IMR-90 (cell line): Measurements from ENCODE around the gene COLGALT1. TPM values are rescaled to one million over a fixed set of nuclear protein-coding genes. Genes with fewer than 3 reads are reported as not detected.

ENCODE experiments used
- ATAC-seq: fragments of 200-7000 bp; cut with Tn5 transposase; 2 replicates; pipeline ENCODE4 v1.9.1; 2020; ENCODE audit warnings: low read depth, mild to moderate bottlenecking, moderate library complexity
- BruUV-seq: library from RNA; stranded (reverse); fragments of 400-500 nt; replicated peaks from 2 replicates; lab custom pipeline; 2021; lab: Mats Ljungman, UMichigan
- CTCF ChIA-PET: fragments of 300-600 bp; formaldehyde crosslinking; extraction: SDS; loops from one replicate; lab custom pipeline; 2021; ENCODE audit warnings: antibody characterized with exemption; lab: Yijun Ruan, JAX
- POLR2A ChIA-PET: fragments of 300-600 bp; sonication (Branson Sonifier 250); formaldehyde crosslinking; loops from one replicate; lab custom pipeline; 2022; ENCODE audit warnings: antibody characterized with exemption; ENCODE audit not compliant: unreplicated experiment; lab: Charles Lee
- DNase-seq: peaks from one replicate; pipeline ENCODE4 v3.0.0; 2013
- H2AFZ ChIP-seq: replicated peaks from 2 replicates; pipeline ENCODE3; 2013; ENCODE audit warnings: low read length, mild to moderate bottlenecking; ENCODE audit not compliant: poor library complexity
- H2AK5ac ChIP-seq: 2 replicates; pipeline ENCODE4 v1.6.1; 2013; ENCODE audit warnings: low read depth, low read length, inconsistent platforms
- H2AK9ac ChIP-seq: replicated peaks from 2 replicates; pipeline ENCODE3; 2013; ENCODE audit warnings: mild to moderate bottlenecking, low read depth, low read length, moderate library complexity; ENCODE audit not compliant: poor library complexity
- H2BK120ac ChIP-seq: 2 replicates; pipeline ENCODE4 v1.6.1; 2013; ENCODE audit warnings: low read depth, low read length, inconsistent platforms
- H2BK15ac ChIP-seq: 3 replicates; pipeline ENCODE4 v1.6.1; 2013; ENCODE audit warnings: low read depth, low read length, inconsistent platforms
- H2BK20ac ChIP-seq: 2 replicates; pipeline ENCODE4 v1.6.1; 2013; ENCODE audit warnings: low read depth, mild to moderate bottlenecking, inconsistent platforms, low read length, moderate library complexity
- H2BK5ac ChIP-seq: 2 replicates; pipeline ENCODE4 v1.6.1; 2013; ENCODE audit warnings: mild to moderate bottlenecking, low read depth, low read length, inconsistent platforms; ENCODE audit not compliant: poor library complexity, severe bottlenecking
- H3K14ac ChIP-seq: replicated peaks from 2 replicates; pipeline ENCODE4 v1.6.1; 2013; ENCODE audit warnings: low read depth, low read length, inconsistent platforms
- H3K18ac ChIP-seq: 2 replicates; pipeline ENCODE4 v1.6.1; 2013; ENCODE audit warnings: low read depth, low read length, control low read depth
- H3K23ac ChIP-seq: 2 replicates; pipeline ENCODE4 v1.6.1; 2013; ENCODE audit warnings: low read depth, low read length, inconsistent platforms
- H3K27ac ChIP-seq: 2 replicates; pipeline ENCODE4 v1.5.1; 2013; ENCODE audit warnings: mild to moderate bottlenecking, control low read depth, low read length; ENCODE audit not compliant: insufficient read depth
- H3K27me3 ChIP-seq: 2 replicates; pipeline ENCODE4 v1.6.1; 2013; ENCODE audit warnings: low read length; ENCODE audit not compliant: control insufficient read depth, insufficient read depth
- H3K36me3 ChIP-seq: 2 replicates; pipeline ENCODE4 v1.6.1; 2013; ENCODE audit warnings: low read length, mixed read lengths; ENCODE audit not compliant: control insufficient read depth, insufficient read depth
- H3K4ac ChIP-seq: 2 replicates; pipeline ENCODE4 v1.6.1; 2013; ENCODE audit warnings: low read depth, low read length, inconsistent platforms
- H3K4me1 ChIP-seq: 2 replicates; pipeline ENCODE4 v1.6.1; 2013; ENCODE audit warnings: low read length, mixed read lengths; ENCODE audit not compliant: control insufficient read depth, insufficient read depth
- H3K4me2 ChIP-seq: 2 replicates; pipeline ENCODE4 v1.6.1; 2013; ENCODE audit warnings: low read depth, mild to moderate bottlenecking, control low read depth, low read length, moderate library complexity
- H3K4me3 ChIP-seq: 2 replicates; pipeline ENCODE4 v1.5.1; 2013; ENCODE audit warnings: low read depth, mild to moderate bottlenecking, control low read depth, low read length, moderate library complexity; ENCODE audit not compliant: insufficient read depth
- H3K56ac ChIP-seq: 2 replicates; pipeline ENCODE4 v1.6.1; 2013; ENCODE audit warnings: low read length, inconsistent platforms; ENCODE audit not compliant: insufficient read depth; ENCODE audit errors: extremely low read depth
- H3K79me1 ChIP-seq, 2 experiments: 2 replicates each; pipeline ENCODE4 v1.6.1; 2013; ENCODE audit warnings: low read length in 2 of 2, inconsistent platforms in 1 of 2, low read depth in 1 of 2
- H3K9ac ChIP-seq: 2 replicates; pipeline ENCODE4 v1.6.1; 2013; ENCODE audit warnings: low read depth, low read length, control low read depth
- H3K9me1 ChIP-seq: 2 replicates; pipeline ENCODE4 v1.6.1; 2013; ENCODE audit warnings: low read length, inconsistent platforms; ENCODE audit not compliant: insufficient read depth
- H3K9me3 ChIP-seq: 2 replicates; pipeline ENCODE4 v1.6.1; 2013; ENCODE audit warnings: low read length; ENCODE audit not compliant: control insufficient read depth, insufficient read depth
- H4K20me1 ChIP-seq: 2 replicates; pipeline ENCODE4 v1.6.1; 2013; ENCODE audit warnings: low read length, inconsistent platforms; ENCODE audit not compliant: insufficient read depth
- H4K5ac ChIP-seq: 2 replicates; pipeline ENCODE4 v1.6.1; 2013; ENCODE audit warnings: mild to moderate bottlenecking, low read depth, low read length, control low read depth
- H4K8ac ChIP-seq, 2 experiments: 2 replicates each; pipeline ENCODE4 v1.6.1; 2013; ENCODE audit warnings: low read depth in 2 of 2, low read length in 2 of 2, control low read depth in 1 of 2, inconsistent platforms in 1 of 2
- H4K91ac ChIP-seq: 2 replicates; pipeline ENCODE4 v1.6.1; 2013; ENCODE audit warnings: low read depth, low read length, inconsistent platforms; ENCODE audit not compliant: insufficient read depth
- CEBPB ChIP-seq: IDR thresholded peaks from 2 replicates; pipeline ENCODE4 v1.6.1; 2012; ENCODE audit warnings: low read depth, low read length, improper control_type of control experiment
- MXI1 ChIP-seq: IDR thresholded peaks from 2 replicates; pipeline ENCODE4 v1.6.1; 2012; ENCODE audit warnings: low read depth, mild to moderate bottlenecking, low read length, moderate library complexity, borderline replicate concordance
- NFE2L2 ChIP-seq: fragments of 150-350 bp; IDR thresholded peaks from 2 replicates; pipeline ENCODE4 v1.6.1; 2016; ENCODE audit warnings: low read depth, mild to moderate bottlenecking, low read length
- POLR2A ChIP-seq: IDR thresholded peaks from 2 replicates; pipeline ENCODE4 v1.6.1; 2012; ENCODE audit warnings: mild to moderate bottlenecking, low read depth, low read length
- RFX5 ChIP-seq: IDR thresholded peaks from 2 replicates; pipeline ENCODE4 v1.8.0; 2012; ENCODE audit warnings: low read depth, mild to moderate bottlenecking, low read length, moderate library complexity
- WGBS, 2 experiments: methylation state at CpG; one replicate each; pipeline versions ENCODE4 v1.1.5 to v1.1.7; 2013; ENCODE audit warnings: missing lambda C conversion rate in 2 of 2; ENCODE audit not compliant: insufficient read length in 1 of 2; ENCODE audit errors: extremely low coverage in 2 of 2; 5-methylcytosine and 5-hydroxymethylcytosine counted together
- dilution Hi-C: fragments of 300-500 bp; cut with HindIII; formaldehyde crosslinking; loops from one replicate; pipeline ENCODE4 v1.14.3; 2018; ENCODE audit warnings: low sequenced_read_pairs; ENCODE audit not compliant: unreplicated experiment
- in situ Hi-C: fragments of 300-500 bp; cut with MboI; formaldehyde crosslinking; loops from 3 replicates; pipeline ENCODE4 v1.14.3; 2019; ENCODE audit warnings: low sequenced_read_pairs, inconsistent platforms, mixed read lengths
- intact Hi-C: fragments of 100-400 bp; cut with micrococcal nuclease; formaldehyde crosslinking; loops from 2 replicates; pipeline ENCODE4 v1.10.0; 2022
- polyA plus RNA-seq, 3 experiments: library from polyadenylated mRNA; depleted of rRNA; stranded (reverse); fragments of >200 nt; gene quantifications; 2 replicates each; pipeline ENCODE4 v1.2.3, GENCODE V29; 2012; ENCODE audit warnings: low replicate concordance in 1 of 3
- total RNA-seq: library from RNA; depleted of rRNA; stranded (reverse); fragments of >200 nt; gene quantifications from 2 replicates; pipeline ENCODE4 v1.2.3, GENCODE V29; 2012

COLGALT1 gene
- total and polyA plus RNA-seq, 2 of the 4 experiments (the other 2 are of a cell fraction), result 77.1 to 117 TPM

DNA sequence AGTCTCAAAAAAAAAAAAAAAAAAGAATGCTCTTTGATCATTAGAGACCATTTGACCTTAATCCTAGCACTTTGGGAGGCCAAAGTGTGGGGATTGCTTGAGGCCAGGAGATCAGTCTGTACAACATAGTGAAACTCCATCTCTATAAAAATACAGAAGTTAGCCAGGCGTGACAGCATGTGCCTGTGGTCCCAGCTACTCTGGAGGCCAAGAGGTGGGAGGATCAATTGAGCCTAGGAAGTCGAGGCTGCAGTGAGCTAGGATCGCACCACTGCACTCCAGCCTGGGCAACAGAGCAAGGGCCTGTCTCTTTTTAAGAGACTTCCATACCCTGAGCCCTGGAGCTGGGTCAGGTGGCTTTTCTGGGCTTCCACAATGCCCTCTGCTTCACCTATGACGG is 11.5 kb upstream of the COLGALT1 start:
- H3K14ac ChIP-seq, result no peak overlapping the region

More for the DNA sequence above, 11.5 kb upstream of the COLGALT1 start:
- Histone ChIP-seq H3K4me2 (no peak overlapping the region), H3K36me3 (no peaks in the 10 kb centered on the region), H3K4me3 (no peak overlapping the region), H2BK120ac (no peak overlapping the region), H2BK15ac (no peak overlapping the region), H4K5ac (no peak overlapping the region), H3K4me1 (peaks cover 1% of the 10 kb centered on the region; the same call in 1 of the 2 replicates), H2BK5ac (no peak overlapping the region), H2AFZ (no peak overlapping the region), H3K27me3 (no peaks in the 10 kb centered on the region), H2AK5ac (no peak overlapping the region), H3K4ac (no peak overlapping the region), H3K9me3 (peaks cover 3% of the 10 kb centered on the region; the same call in 1 of the 2 replicates), H3K9me1 (0 out of 2 replicates have a peak, but pooled peaks cover 4% of the 10 kb centered on the region), H3K56ac (no peak overlapping the region), H3K23ac (no peak overlapping the region), H2BK20ac (no peak overlapping the region), H4K20me1 (no peaks in the 10 kb centered on the region; the same call in 1 of the 2 replicates), H4K8ac (no peak overlapping the region), H3K9ac (no peak overlapping the region), H4K91ac (no peak overlapping the region), H2AK9ac (no peak overlapping the region), H3K79me1 (no peaks in the 10 kb centered on the region), H3K27ac (no peak overlapping the region), H3K18ac (no peak overlapping the region)
- BruUV-seq, result no TSS peak
- ATAC-seq, result no peak
- no peak for DNase-seq
- CTCF ChIA-PET, result no interaction called here
- intact Hi-C loops (no loop called here), in situ Hi-C loops (no loop called here), dilution Hi-C loops (no loop called here)
- POLR2A ChIA-PET, result no interaction called here
- WGBS, 2 experiments, result 67% methylated on average over 3 of the region's 4 CpGs; no CpG with 5 or more reads in 1 of the 2 experiments
- TF ChIP-seq MXI1, result no peak
- TF ChIP-seq NFE2L2, result no peak
- TF ChIP-seq RFX5, result no peak
- no peak for TF ChIP-seq CEBPB
- no peak for TF ChIP-seq POLR2A
